T-helper 1 cell treated with Interleukin-12 subunit alpha and Interleukin-12 subunit beta and Interleukin-4 antibody, amounts not matched to agents 30 μg/mL and 1 μg/mL, for 36 hours (primary cell): ENCODE measurements around the gene SPTB.

Source experiments
- H3K27ac Mint-ChIP-seq: one replicate; pipeline ENCODE4 v1.8.0; 2021; ENCODE audit warnings: mild to moderate bottlenecking, mixed read lengths
- H3K27me3 Mint-ChIP-seq: one replicate; pipeline ENCODE4 v1.8.0; 2021; ENCODE audit warnings: low read depth, mixed read lengths
- H3K36me3 Mint-ChIP-seq: one replicate; pipeline ENCODE4 v1.8.0; 2021; ENCODE audit warnings: low read depth, mixed read lengths
- H3K4me1 Mint-ChIP-seq: one replicate; pipeline ENCODE4 v1.8.0; 2021; ENCODE audit warnings: low read depth, mixed read lengths
- H3K4me3 Mint-ChIP-seq: one replicate; pipeline ENCODE4 v1.8.0; 2021; ENCODE audit warnings: mild to moderate bottlenecking, moderate library complexity, mixed read lengths
- H3K9me3 Mint-ChIP-seq: one replicate; pipeline ENCODE4 v1.8.0; 2021; ENCODE audit warnings: mixed read lengths

Gene SPTB

DNA sequence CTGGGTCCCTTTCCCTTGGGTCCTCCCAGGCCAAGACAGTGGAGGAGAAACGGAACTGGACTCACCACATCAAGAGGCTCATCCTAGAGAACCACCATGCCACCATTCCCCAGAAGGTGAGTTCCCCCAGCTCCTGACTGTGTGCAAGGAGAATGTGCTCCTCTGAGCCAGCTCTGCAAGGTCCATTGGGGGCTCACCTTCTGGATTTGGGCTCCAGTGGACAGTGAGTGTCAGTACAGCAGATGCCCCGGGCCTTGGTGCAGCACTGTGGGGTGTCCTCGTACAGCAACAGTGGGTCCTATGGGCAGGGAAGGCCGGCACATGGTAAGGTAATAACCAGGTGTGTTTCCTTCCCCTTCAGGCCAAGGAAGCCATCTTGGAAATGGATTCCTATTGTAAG, 147.6 kb downstream of the SPTB start:
- no peak overlapping the region for H3K27ac Mint-ChIP-seq
- no peaks in the 10 kb centered on the region for H3K9me3 Mint-ChIP-seq
- H3K36me3 Mint-ChIP-seq: peaks cover 39% of the 10 kb centered on the region
- H3K4me1 Mint-ChIP-seq: peaks cover 33% of the 10 kb centered on the region
- no peaks in the 10 kb centered on the region for H3K27me3 Mint-ChIP-seq
- no peak overlapping the region for H3K4me3 Mint-ChIP-seq

DNA sequence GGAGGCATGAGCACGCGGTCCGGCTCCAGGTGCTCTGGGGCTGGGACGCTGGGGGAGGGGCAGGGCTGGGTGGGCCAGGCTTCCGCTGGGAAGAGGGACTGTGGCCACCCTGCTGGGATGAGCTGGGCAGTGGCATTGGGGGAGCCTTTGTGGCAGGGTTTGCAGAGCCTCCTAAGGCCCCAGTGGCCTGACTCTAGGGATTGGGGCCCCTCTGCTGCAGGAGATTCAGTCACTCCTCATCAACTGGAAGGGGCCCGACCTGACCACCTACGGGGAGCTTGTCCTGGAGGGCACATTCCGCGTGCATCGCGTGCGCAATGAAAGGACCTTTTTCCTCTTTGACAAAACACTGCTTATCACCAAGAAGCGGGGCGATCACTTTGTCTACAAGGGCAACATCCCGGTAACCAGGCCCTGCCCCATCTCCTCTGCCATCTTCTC, 148.5 kb downstream of the SPTB start:
- H3K9me3 Mint-ChIP-seq: no peaks in the 10 kb centered on the region
- H3K36me3 Mint-ChIP-seq: peaks cover 39% of the 10 kb centered on the region
- H3K27ac Mint-ChIP-seq: no peak overlapping the region
- H3K27me3 Mint-ChIP-seq: no peaks in the 10 kb centered on the region
- H3K4me3 Mint-ChIP-seq: no peak overlapping the region
- H3K4me1 Mint-ChIP-seq: peaks cover 40% of the 10 kb centered on the region

DNA sequence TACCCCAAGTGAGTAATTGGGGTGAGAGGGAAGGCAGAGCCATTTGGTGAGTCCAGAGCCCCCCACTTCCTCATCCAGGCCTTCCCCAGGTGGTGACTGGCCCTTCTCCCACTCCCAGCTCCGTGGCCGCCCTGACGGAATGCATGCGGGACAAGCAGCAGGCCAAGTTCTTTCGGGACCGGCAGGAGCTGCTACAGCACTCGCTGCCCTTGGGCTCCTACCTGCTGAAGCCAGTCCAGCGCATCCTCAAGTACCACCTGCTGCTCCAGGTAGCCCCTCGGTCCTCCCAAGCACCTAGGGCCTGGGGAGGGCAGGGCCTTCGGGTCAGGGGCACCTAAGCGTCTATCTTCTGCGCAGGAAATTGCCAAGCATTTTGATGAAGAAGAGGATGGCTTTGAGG, 149.0 kb downstream of the SPTB start:
- no peak overlapping the region for H3K4me3 Mint-ChIP-seq
- peaks cover 35% of the 10 kb centered on the region for H3K36me3 Mint-ChIP-seq
- H3K27me3 Mint-ChIP-seq: peaks cover 4% of the 10 kb centered on the region
- no peak overlapping the region for H3K27ac Mint-ChIP-seq
- peaks cover 45% of the 10 kb centered on the region for H3K4me1 Mint-ChIP-seq
- no peaks in the 10 kb centered on the region for H3K9me3 Mint-ChIP-seq

DNA sequence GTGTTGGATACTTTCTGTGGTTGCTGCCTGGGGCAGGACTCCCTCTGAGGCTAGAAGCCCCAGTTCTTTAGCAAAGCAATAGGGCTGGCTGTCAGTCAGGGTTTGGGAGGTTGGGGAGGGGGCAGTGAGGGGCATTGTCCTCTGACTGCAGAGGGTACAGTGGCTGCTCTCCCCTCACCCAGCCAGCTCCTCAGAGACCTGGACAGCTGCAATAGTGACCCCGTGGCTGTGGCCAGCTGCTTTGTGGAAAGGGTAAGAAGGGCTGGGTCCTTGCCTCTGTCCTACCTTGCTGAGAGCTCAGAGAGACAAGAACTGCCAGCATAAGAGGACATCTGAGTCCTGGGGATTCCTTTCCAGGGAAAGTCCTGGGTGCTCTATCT, 149.7 kb downstream of the SPTB start:
- no peaks in the 10 kb centered on the region for H3K9me3 Mint-ChIP-seq
- peaks cover 31% of the 10 kb centered on the region for H3K36me3 Mint-ChIP-seq
- no peak overlapping the region for H3K4me3 Mint-ChIP-seq

DNA sequence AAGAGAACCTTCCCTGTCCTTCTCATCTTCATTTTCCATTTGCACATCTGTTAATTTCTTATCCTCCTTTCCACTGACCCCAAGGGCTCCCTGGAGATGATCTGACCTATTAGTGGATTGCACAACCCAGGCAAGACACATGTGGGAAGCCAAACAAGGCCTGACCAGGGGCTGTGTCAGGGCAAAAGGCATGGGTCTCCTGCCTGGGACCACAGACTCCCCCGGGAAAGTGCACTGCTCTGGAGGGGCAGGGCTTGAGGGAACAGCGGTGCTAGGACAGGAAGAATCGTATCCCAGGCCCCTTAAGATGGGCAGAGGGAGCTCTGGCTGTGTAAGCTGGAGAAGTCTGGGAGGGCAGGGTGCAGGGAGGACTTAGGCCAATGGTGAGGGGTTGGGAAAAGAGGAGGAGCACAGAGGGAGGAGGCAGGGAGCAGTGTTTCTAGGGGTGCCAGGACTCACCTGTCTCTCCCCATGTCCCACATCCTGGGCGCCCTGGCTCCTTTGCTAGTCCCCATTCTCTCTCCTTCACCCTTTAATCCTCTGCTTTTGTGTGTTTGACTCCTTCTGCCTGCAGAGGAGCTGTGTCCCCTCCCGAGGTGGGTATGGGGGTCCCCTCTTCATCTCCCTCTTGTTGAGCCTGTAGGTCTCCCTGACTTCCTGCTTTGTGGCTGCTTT, 150.2 kb downstream of the SPTB start:
- H3K9me3 Mint-ChIP-seq: no peaks in the 10 kb centered on the region
- H3K27ac Mint-ChIP-seq: no peak overlapping the region
- H3K27me3 Mint-ChIP-seq: peaks cover 4% of the 10 kb centered on the region
- H3K36me3 Mint-ChIP-seq: peaks cover 32% of the 10 kb centered on the region
- peaks cover 46% of the 10 kb centered on the region for H3K4me1 Mint-ChIP-seq
- H3K4me3 Mint-ChIP-seq: no peak overlapping the region

More for the DNA sequence above, 149.7 kb downstream of the SPTB start:
- Mint-ChIP-seq H3K27me3 (peaks cover 4% of the 10 kb centered on the region), H3K27ac (no peak overlapping the region), H3K4me1 (peaks cover 44% of the 10 kb centered on the region)

DNA sequence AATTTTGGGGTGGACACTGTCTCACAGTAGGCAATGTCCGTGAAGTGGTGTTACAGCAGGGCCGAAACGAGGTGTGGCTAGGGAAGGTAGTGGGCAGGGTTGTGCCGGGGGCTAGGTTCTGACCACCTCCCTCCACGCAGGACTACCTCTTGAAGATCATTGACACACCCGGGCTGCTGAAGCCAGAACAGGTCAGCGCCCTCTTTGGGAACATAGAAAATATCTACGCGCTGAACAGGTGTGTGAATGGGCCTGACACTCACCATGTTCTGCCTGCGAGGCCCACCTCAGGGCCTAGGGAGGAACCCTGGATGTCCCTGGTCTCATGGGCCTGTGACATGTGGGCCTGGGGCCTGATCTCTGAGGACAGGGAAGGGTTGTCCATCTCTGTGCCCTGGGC, 150.9 kb downstream of the SPTB start:
- peaks cover 32% of the 10 kb centered on the region for H3K36me3 Mint-ChIP-seq
- peaks cover 48% of the 10 kb centered on the region for H3K4me1 Mint-ChIP-seq
- H3K4me3 Mint-ChIP-seq: no peak overlapping the region

DNA sequence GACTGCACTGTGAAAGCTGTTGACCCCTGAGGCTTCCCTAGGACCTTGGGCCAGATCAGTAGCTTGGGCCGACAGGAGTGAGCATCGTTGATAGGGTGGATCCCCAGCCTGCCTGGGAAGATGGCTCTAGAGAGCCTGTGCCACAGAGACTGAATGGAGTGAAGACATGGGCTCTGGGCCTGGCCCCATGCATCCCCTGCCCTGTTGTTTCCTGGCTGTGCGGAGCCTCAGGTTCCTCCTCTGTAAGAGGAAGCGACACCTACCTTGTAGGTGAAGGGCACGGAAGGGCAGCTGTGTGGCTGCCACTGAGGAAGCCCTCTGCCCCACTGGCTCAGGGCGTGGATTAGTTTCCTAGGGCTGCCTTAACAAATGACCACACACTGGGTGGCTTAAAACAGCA, 151.6 kb downstream of the SPTB start:
- Mint-ChIP-seq H3K4me3 (no peak overlapping the region), H3K36me3 (peaks cover 31% of the 10 kb centered on the region), H3K27ac (no peak overlapping the region), H3K4me1 (peaks cover 53% of the 10 kb centered on the region), H3K9me3 (no peaks in the 10 kb centered on the region), H3K27me3 (peaks cover 4% of the 10 kb centered on the region)

More for the DNA sequence above, 150.9 kb downstream of the SPTB start:
- Mint-ChIP-seq H3K9me3 (no peaks in the 10 kb centered on the region), H3K27me3 (peaks cover 4% of the 10 kb centered on the region), H3K27ac (no peak overlapping the region)

DNA sequence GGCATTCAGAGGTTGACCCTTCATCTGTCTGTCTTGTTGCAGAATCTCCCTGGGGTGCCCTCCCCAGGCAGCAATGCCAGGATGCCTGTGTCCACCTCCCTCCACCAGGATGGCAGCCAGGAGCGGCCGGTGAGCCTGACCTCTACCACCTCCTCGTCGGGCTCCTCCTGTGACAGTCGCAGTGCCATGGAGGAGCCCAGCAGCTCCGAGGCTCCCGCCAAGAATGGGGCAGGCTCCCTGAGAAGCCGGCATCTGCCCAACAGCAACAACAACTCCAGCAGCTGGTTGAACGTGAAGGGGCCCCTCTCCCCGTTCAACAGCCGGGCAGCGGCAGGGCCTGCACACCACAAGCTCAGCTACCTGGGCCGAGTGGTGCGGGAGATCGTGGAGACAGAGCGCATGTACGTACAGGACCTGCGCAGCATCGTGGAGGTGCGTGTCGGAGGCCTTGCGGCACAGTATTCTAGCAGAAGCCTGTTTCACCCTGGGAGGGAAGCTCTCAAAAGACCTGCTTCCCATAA, 152.1 kb downstream of the SPTB start:
- peak overlapping the region; percentile 39 for H3K27ac Mint-ChIP-seq
- no peaks in the 10 kb centered on the region for H3K9me3 Mint-ChIP-seq
- no peak overlapping the region for H3K4me3 Mint-ChIP-seq
- H3K4me1 Mint-ChIP-seq: peaks cover 58% of the 10 kb centered on the region
- H3K27me3 Mint-ChIP-seq: peaks cover 4% of the 10 kb centered on the region
- peaks cover 30% of the 10 kb centered on the region for H3K36me3 Mint-ChIP-seq

DNA sequence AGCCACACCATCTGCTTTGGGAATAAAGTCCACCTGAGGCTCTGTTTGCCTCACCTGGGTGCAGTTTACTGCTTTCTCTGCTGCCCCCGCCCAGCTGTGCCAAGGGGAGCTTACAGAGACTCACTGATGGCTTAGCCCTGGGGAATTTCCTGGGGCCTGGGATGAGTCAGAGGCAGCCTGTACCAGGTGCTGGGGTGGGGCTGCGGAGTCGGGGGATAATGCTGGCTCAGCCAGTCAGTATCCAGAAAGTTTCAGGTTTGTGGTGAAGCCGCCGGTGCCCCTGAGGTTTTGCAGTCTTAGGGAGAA, 153.2 kb downstream of the SPTB start:
- Mint-ChIP-seq H3K4me1 (peaks cover 67% of the 10 kb centered on the region), H3K9me3 (no peaks in the 10 kb centered on the region), H3K4me3 (no peak overlapping the region), H3K27me3 (peaks cover 4% of the 10 kb centered on the region), H3K27ac (no peak overlapping the region), H3K36me3 (peaks cover 27% of the 10 kb centered on the region)

DNA sequence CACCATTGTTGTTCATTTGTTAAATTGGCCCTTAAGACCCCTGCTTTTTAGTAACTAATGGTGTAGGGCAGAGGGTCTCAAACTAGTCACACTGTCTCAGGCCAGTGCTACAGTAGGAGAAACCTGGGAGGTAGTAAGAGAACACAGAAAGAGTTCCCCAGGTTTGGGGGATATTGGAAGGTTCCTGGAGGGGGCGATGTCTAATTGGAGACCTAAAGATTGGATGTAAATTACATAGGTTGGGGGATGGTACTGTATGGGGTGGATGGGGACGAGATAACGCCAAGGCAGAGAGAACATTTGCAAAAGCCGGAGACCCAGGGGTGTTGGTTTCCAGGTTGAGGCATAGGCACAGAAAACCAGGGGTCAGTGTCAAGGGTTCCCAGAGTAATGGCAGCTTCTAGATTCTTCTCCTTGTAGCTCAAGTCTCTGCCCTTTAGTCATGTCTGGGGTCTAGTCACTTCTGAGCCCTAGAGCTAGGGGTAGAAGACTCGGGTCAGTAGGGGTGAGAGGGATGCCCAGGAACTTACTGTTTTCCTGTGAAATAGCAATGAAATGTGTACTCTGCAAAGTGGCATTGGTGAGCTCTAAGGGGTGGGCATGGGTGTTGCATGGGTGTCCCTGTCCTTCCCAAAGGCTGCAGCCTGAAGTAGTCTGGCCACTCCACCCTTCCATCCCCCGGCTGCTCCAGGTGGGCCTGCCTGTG, 153.7 kb downstream of the SPTB start:
- Mint-ChIP-seq H3K4me3 (peak overlapping the region; percentile 10), H3K27ac (peak overlapping the region; percentile 71), H3K4me1 (peaks cover 69% of the 10 kb centered on the region), H3K27me3 (peaks cover 4% of the 10 kb centered on the region), H3K9me3 (no peaks in the 10 kb centered on the region), H3K36me3 (peaks cover 23% of the 10 kb centered on the region)

DNA sequence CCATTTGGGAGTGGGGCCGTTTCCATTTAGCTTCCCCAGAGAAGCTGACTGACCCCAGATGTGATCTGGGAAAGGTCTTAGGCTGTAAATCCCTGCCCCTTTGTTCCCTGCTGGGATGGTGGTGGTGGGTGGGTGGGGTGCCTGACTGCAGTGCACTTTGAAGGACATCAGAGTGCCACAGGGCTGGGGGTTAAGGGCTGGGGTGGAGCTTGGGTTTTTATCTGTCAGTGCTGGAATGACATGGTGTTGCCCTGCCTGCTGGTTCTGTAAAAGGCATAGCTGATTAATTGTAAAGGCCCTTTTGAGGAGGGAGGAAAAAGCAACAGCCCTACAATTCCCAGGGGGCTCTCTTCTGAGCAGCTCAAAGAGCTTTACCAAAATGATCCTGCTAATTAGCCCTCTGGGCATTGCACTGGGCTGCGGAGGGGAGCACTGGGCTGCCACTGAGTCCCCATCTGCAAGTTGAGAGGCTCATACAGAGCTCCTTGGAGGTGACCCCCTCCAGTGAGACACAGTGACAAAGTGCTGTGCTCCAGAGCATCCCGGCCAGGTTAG, 154.4 kb downstream of the SPTB start:
- Mint-ChIP-seq H3K36me3 (peaks cover 25% of the 10 kb centered on the region), H3K4me3 (peak overlapping the region; percentile 10), H3K27ac (peak overlapping the region; percentile 71), H3K27me3 (peaks cover 4% of the 10 kb centered on the region), H3K4me1 (peaks cover 72% of the 10 kb centered on the region), H3K9me3 (no peaks in the 10 kb centered on the region)

DNA sequence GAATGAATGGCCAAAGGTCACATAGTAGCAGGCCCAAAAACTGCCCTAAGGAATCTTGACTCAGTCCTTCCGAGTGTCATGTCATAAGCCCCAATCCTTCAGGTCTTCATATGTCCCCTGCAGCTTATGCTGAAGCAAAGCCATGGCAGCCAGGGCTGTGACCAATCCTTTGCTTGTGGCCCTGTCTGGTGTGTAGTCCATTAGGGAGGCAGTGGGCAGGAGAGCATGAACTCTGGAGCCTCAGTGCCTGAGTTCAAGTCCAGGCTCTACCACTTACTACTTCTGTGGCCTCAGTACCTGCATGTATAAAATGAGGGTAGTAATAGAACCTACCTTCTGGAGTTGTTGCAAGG, 155.2 kb downstream of the SPTB start:
- H3K9me3 Mint-ChIP-seq: no peaks in the 10 kb centered on the region
- H3K27ac Mint-ChIP-seq: peak overlapping the region; percentile 82
- H3K4me3 Mint-ChIP-seq: peak overlapping the region; percentile 49
- H3K4me1 Mint-ChIP-seq: peaks cover 73% of the 10 kb centered on the region
- peaks cover 4% of the 10 kb centered on the region for H3K27me3 Mint-ChIP-seq
- H3K36me3 Mint-ChIP-seq: peaks cover 30% of the 10 kb centered on the region

DNA sequence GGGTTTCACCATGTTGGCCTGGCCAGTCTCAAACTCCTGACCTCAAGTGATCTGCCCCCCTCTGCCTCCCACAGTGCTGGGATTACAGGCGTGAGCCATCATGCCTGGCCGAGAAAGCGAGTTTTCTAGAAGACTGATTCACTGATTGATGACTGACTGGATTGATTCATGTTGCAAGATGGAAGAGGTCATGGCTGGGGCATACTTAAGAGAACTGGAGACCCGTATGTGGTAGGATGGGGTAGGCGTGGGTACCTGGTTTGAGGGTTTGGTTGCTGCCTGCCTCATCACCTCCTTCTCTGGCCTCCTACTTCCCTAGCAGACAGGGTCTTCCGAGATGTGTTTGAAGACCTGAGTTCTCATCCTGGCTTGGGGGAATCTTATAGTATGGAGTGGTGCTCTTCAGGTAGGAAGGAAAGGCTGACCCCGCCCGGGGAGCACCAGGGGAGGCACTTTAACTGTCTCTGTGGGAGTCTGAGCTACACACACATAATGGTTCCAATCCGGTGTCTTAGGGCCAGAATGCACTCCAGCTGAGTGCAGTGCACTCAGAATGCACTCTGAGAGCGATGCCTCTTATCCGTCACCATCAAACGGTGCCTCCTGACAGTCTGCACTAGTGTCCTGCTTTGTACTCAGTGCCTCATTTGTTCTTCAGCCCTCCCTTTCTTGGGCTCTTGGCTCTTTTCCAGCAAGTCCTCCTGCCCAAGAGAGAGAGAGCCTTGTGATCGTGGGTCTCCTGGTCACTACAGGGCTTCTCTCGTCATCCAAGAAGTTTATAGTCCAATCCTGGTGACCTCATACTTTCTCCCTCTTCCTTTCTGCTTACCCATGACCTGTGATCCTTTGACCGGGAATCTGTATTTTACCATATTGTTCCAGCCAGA, 155.8 kb downstream of the SPTB start:
- Mint-ChIP-seq H3K4me1 (peaks cover 72% of the 10 kb centered on the region), H3K36me3 (peaks cover 26% of the 10 kb centered on the region), H3K4me3 (peak overlapping the region; percentile 49), H3K27me3 (peaks cover 4% of the 10 kb centered on the region), H3K27ac (peak overlapping the region; percentile 82), H3K9me3 (no peaks in the 10 kb centered on the region)

DNA sequence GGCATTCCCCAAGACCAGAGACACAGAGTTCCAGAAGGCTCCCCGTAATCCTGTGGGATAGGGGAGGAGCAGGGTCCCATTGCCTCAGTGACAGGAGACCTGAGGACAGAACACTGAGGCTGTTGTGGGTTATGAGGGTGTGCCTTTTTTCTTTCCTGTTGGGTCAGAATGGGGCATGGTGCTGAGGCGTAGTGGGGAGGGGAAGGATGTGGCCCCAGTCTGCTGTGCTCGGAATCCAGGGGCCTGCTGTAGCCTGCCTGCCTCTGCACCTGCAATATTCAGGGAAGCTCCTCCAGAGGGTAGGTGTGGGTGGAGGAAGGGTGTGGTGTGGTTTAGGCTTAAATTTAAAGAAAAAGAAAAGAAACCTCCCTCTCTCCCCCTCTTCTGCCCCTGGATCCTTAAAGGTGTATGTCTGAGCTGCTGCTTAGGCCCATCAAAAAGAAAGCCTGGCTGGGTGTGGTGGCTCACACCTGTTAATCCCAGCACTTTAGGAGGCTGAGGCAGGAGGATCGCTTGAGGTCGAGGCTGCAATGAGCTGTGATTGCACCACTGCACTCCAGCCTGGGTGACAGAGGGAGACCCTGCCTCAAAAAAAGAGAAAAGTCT, 156.8 kb downstream of the SPTB start:
- H3K4me1 Mint-ChIP-seq: peaks cover 80% of the 10 kb centered on the region
- H3K27ac Mint-ChIP-seq: peak overlapping the region; percentile 82

More for the DNA sequence above, 156.8 kb downstream of the SPTB start:
- H3K27me3 Mint-ChIP-seq: peaks cover 4% of the 10 kb centered on the region
- peak overlapping the region; percentile 49 for H3K4me3 Mint-ChIP-seq
- no peaks in the 10 kb centered on the region for H3K9me3 Mint-ChIP-seq
- H3K36me3 Mint-ChIP-seq: peaks cover 29% of the 10 kb centered on the region
